H9 (cell line): Measurements from ENCODE around the gene EPB41L4A. TPM values are rescaled to one million over a fixed set of nuclear protein-coding genes. Genes with fewer than 3 reads are reported as not detected.

Source experiments
- DNase-seq: peaks from one replicate; pipeline ENCODE4 v3.0.0-alpha.2; 2017
- H2AFZ ChIP-seq: one replicate; pipeline ENCODE4 v1.6.1; 2013; ENCODE audit warnings: mild to moderate bottlenecking, low read length, control low read depth, moderate library complexity
- H2AK5ac ChIP-seq: 2 replicates; pipeline ENCODE4 v1.6.1; 2013; ENCODE audit warnings: low read length, control low read depth, mixed read lengths; ENCODE audit not compliant: insufficient read length
- H2BK120ac ChIP-seq: one replicate; pipeline ENCODE4 v1.6.1; 2013; ENCODE audit warnings: low read depth, mild to moderate bottlenecking, low read length, control low read depth, inconsistent platforms; ENCODE audit not compliant: poor library complexity, severe bottlenecking
- H2BK12ac ChIP-seq: 2 replicates; pipeline ENCODE4 v1.6.1; 2013; ENCODE audit warnings: low read length, control low read depth, mixed read lengths, low read depth; ENCODE audit not compliant: insufficient read length
- H2BK15ac ChIP-seq: 2 replicates; pipeline ENCODE4 v1.6.1; 2013; ENCODE audit warnings: low read depth, low read length, control low read depth
- H2BK20ac ChIP-seq: one replicate; pipeline ENCODE4 v1.6.1; 2013; ENCODE audit warnings: low read depth, mild to moderate bottlenecking, low read length, control low read depth, inconsistent platforms; ENCODE audit not compliant: poor library complexity, severe bottlenecking
- H2BK5ac ChIP-seq: 2 replicates; pipeline ENCODE4 v1.6.1; 2013; ENCODE audit warnings: low read length, control low read depth, mixed read lengths; ENCODE audit not compliant: insufficient read length
- H3K14ac ChIP-seq: 2 replicates; pipeline ENCODE4 v1.6.1; 2013; ENCODE audit warnings: low read length, control low read depth; ENCODE audit not compliant: insufficient read depth
- H3K18ac ChIP-seq: 2 replicates; pipeline ENCODE4 v1.6.1; 2013; ENCODE audit warnings: low read depth, mild to moderate bottlenecking, mixed read lengths, low read length, control low read depth; ENCODE audit not compliant: insufficient read length
- H3K23ac ChIP-seq: 2 replicates; pipeline ENCODE4 v1.6.1; 2013; ENCODE audit warnings: low read length, control low read depth, mixed read lengths, low read depth; ENCODE audit not compliant: insufficient read length
- H3K23me2 ChIP-seq: 2 replicates; pipeline ENCODE4 v1.6.1; 2013; ENCODE audit warnings: low read depth, mild to moderate bottlenecking, mixed read lengths, low read length, control low read depth; ENCODE audit not compliant: insufficient read length, poor library complexity, severe bottlenecking
- H3K27ac ChIP-seq: 2 replicates; pipeline ENCODE4 v1.5.1; 2013; ENCODE audit warnings: low read length, control low read depth, mixed read lengths, low read depth; ENCODE audit not compliant: insufficient read length
- H3K27me3 ChIP-seq: 2 replicates; pipeline ENCODE4 v1.6.1; 2013; ENCODE audit warnings: low read length, control low read depth, inconsistent platforms; ENCODE audit not compliant: insufficient read depth
- H3K4ac ChIP-seq: 2 replicates; pipeline ENCODE4 v1.6.1; 2013; ENCODE audit warnings: low read depth, mild to moderate bottlenecking, control low read depth, inconsistent platforms, low read length, moderate library complexity
- H3K4me1 ChIP-seq: 2 replicates; pipeline ENCODE4 v1.6.1; 2013; ENCODE audit warnings: low read length, control low read depth, inconsistent platforms; ENCODE audit not compliant: insufficient read depth
- H3K4me2 ChIP-seq: 2 replicates; pipeline ENCODE4 v1.6.1; 2013; ENCODE audit warnings: low read length, control low read depth, mixed read lengths; ENCODE audit not compliant: insufficient read length, insufficient read depth
- H3K56ac ChIP-seq: 2 replicates; pipeline ENCODE4 v1.6.1; 2013; ENCODE audit warnings: low read depth, mild to moderate bottlenecking, mixed read lengths, low read length, control low read depth; ENCODE audit not compliant: insufficient read length
- H3K79me1 ChIP-seq: 2 replicates; pipeline ENCODE4 v1.6.1; 2013; ENCODE audit warnings: low read depth, mild to moderate bottlenecking, moderate library complexity, low read length, control low read depth, inconsistent platforms; ENCODE audit not compliant: insufficient read depth, poor library complexity, severe bottlenecking
- H3K79me2 ChIP-seq: 2 replicates; pipeline ENCODE4 v1.6.1; 2013; ENCODE audit warnings: low read length, control low read depth, inconsistent platforms; ENCODE audit not compliant: insufficient read depth
- H3K9ac ChIP-seq: 2 replicates; pipeline ENCODE4 v1.6.1; 2013; ENCODE audit warnings: low read length, control low read depth, mixed read lengths; ENCODE audit not compliant: insufficient read length; ENCODE audit errors: extremely low read depth
- H3K9me3 ChIP-seq: one replicate; pipeline ENCODE4 v1.6.1; 2013; ENCODE audit warnings: low read depth, low read length, inconsistent platforms; ENCODE audit not compliant: control insufficient read depth
- H3T11ph ChIP-seq: one replicate; pipeline ENCODE4 v1.6.1; 2013; ENCODE audit warnings: mild to moderate bottlenecking, low read length, control low read depth, inconsistent platforms
- H4K20me1 ChIP-seq: one replicate; pipeline ENCODE4 v1.6.1; 2013; ENCODE audit not compliant: control insufficient read depth, insufficient read length, insufficient read depth
- H4K5ac ChIP-seq: 2 replicates; pipeline ENCODE4 v1.6.1; 2013; ENCODE audit warnings: low read depth, mild to moderate bottlenecking, mixed read lengths, low read length, control low read depth; ENCODE audit not compliant: insufficient read length
- H4K8ac ChIP-seq: replicated peaks from 2 replicates; pipeline ENCODE4 v1.6.1; 2013; ENCODE audit warnings: low read length, control low read depth, mixed read lengths, low read depth; ENCODE audit not compliant: insufficient read length
- H4K91ac ChIP-seq: 2 replicates; pipeline ENCODE4 v1.6.1; 2013; ENCODE audit warnings: low read depth, mild to moderate bottlenecking, moderate library complexity, mixed read lengths, low read length, control low read depth; ENCODE audit not compliant: insufficient read length
- H3K27ac Mint-ChIP-seq, 3 experiments: 2 replicates in 2 of 3; 3 replicates in 1 of 3; pipeline ENCODE4 v1.8.0; 2020 to 2021; ENCODE audit warnings: mixed read lengths in 3 of 3, mild to moderate bottlenecking in 1 of 3, moderate library complexity in 1 of 3
- H3K27me3 Mint-ChIP-seq: 2 replicates; pipeline ENCODE4 v1.8.0; 2021; ENCODE audit warnings: low read depth, mild to moderate bottlenecking, moderate library complexity, mixed read lengths
- H3K36me3 Mint-ChIP-seq, 3 experiments: 2 replicates in 2 of 3; 3 replicates in 1 of 3; pipeline ENCODE4 v1.8.0; 2020 to 2021; ENCODE audit warnings: low read depth in 3 of 3, mixed read lengths in 3 of 3; ENCODE audit not compliant: insufficient read depth in 1 of 3
- H3K4me1 Mint-ChIP-seq, 2 experiments: 2 replicates each; pipeline ENCODE4 v1.8.0; 2020; ENCODE audit warnings: mixed read lengths in 2 of 2
- H3K4me3 Mint-ChIP-seq, 2 experiments: 2 replicates in 1 of 2; 3 replicates in 1 of 2; pipeline ENCODE4 v1.8.0; 2020 to 2021; ENCODE audit warnings: mild to moderate bottlenecking in 2 of 2, mixed read lengths in 2 of 2, moderate library complexity in 1 of 2
- H3K9me3 Mint-ChIP-seq, 2 experiments: 2 replicates in 1 of 2; 3 replicates in 1 of 2; pipeline ENCODE4 v1.8.0; 2020; ENCODE audit warnings: mild to moderate bottlenecking in 2 of 2, mixed read lengths in 2 of 2, moderate library complexity in 1 of 2
- CTCF ChIP-seq: fragments of 200-600 bp; sonication (generic); conservative IDR thresholded peaks from 3 replicates; pipeline ENCODE4 v1.8.0; 2021; ENCODE audit warnings: antibody characterized with exemption, mild to moderate bottlenecking
- WGBS: extraction: QIAGEN DNeasy Blood & Tissue Kit; methylation state at CpG from one replicate; pipeline ENCODE4 v1.1.7; 2013; ENCODE audit warnings: missing lambda C conversion rate, low lambda C conversion rate, mixed read lengths; ENCODE audit not compliant: insufficient read length; ENCODE audit errors: extremely low coverage; 5-methylcytosine and 5-hydroxymethylcytosine counted together
- total RNA-seq: library from RNA; stranded (reverse); gene quantifications from 2 replicates; pipeline ENCODE4 v1.2.1, GENCODE V29; 2021

Gene EPB41L4A
- total RNA-seq, 1 experiment from 2014 or later: 4.9 TPM

GRCh38 chr5:112320408-112320807 lies 98.7 kb downstream of the EPB41L4A start:
- no peak overlapping the region for H4K5ac ChIP-seq
- no peaks in the 10 kb centered on the region for H3K27me3 ChIP-seq
- DNase-seq: no peak
- no peak overlapping the region for H2BK20ac ChIP-seq
- no peak overlapping the region for H4K91ac ChIP-seq
- H3K9me3 ChIP-seq: no peaks in the 10 kb centered on the region
- H3K56ac ChIP-seq: no peak overlapping the region
- H2BK12ac ChIP-seq: no peak overlapping the region
- H2BK120ac ChIP-seq: no peak overlapping the region
- H3T11ph ChIP-seq: no peak overlapping the region
- no peaks in the 10 kb centered on the region for H3K9me3 Mint-ChIP-seq
- no peak overlapping the region for H3K14ac ChIP-seq
- no peaks in the 10 kb centered on the region; the same call in 1 of the 2 replicates for H3K4me1 ChIP-seq
- no peaks in the 10 kb centered on the region for H4K20me1 ChIP-seq
- H3K27me3 Mint-ChIP-seq: no peaks in the 10 kb centered on the region
- no peak overlapping the region for H2AFZ ChIP-seq
- no peaks in the 10 kb centered on the region for H3K36me3 Mint-ChIP-seq
- no peak overlapping the region for H3K4me3 Mint-ChIP-seq
- H3K9ac ChIP-seq: no peak overlapping the region
- no peak overlapping the region for H2AK5ac ChIP-seq
- H3K27ac ChIP-seq: no peak overlapping the region
- H2BK15ac ChIP-seq: no peak overlapping the region
- H4K8ac ChIP-seq: no peak overlapping the region
- no peak overlapping the region for H3K27ac Mint-ChIP-seq
- no peaks in the 10 kb centered on the region for H3K23me2 ChIP-seq
- TF ChIP-seq CTCF: no peak
- no peaks in the 10 kb centered on the region for H3K79me2 ChIP-seq
- WGBS: no CpG with 5 or more reads among the region's 3 CpGs
- no peak overlapping the region for H3K4ac ChIP-seq
- no peak overlapping the region for H3K18ac ChIP-seq
- no peak overlapping the region for H2BK5ac ChIP-seq
- no peak overlapping the region for H3K23ac ChIP-seq
- H3K4me1 Mint-ChIP-seq: peaks cover 10 to 14% of the 10 kb centered on the region in 2 experiments
- H3K4me2 ChIP-seq: no peak overlapping the region
- no peaks in the 10 kb centered on the region for H3K79me1 ChIP-seq
